Bronchial epithelial cell (primary cell): Measurements from ENCODE around the gene QSOX2. TPM values are rescaled to one million over a fixed set of nuclear protein-coding genes. Genes with fewer than 3 reads are reported as not detected.

Experiments
- DNase-seq: peaks from one replicate; pipeline ENCODE4 v3.0.0-alpha.2; 2010; ENCODE audit warnings: low read depth
- FAIRE-seq: peaks from 2 replicates; lab custom pipeline; 2011; peaks lifted over from hg19 to GRCh38; lab: Jason Lieb, UNC
- H3K27me3 ChIP-seq: 2 replicates; pipeline ENCODE4 v1.5.1; 2011; ENCODE audit warnings: low read length; ENCODE audit not compliant: control insufficient read depth, insufficient read depth
- H3K36me3 ChIP-seq: 2 replicates; pipeline ENCODE4 v1.5.1; 2011; ENCODE audit warnings: low read length; ENCODE audit not compliant: control insufficient read depth, insufficient read depth
- H3K4me3 ChIP-seq: 2 replicates; pipeline ENCODE4 v1.5.1; 2011; ENCODE audit warnings: mild to moderate bottlenecking, low read depth, low read length, control low read depth
- total RNA-seq: library from RNA; depleted of rRNA; stranded (reverse); fragments of >200 nt; gene quantifications from 2 replicates; pipeline ENCODE4 v1.2.1, GENCODE V29; 2014
- TF ChIP-seq, protein P1 (sequence below): IDR thresholded peaks from 2 replicates; pipeline ENCODE4 v1.5.1; 2011; ENCODE audit warnings: mild to moderate bottlenecking, moderate library complexity, low read length, control low read depth, inconsistent platforms; ENCODE audit not compliant: insufficient read depth, severe bottlenecking

QSOX2 gene
- total RNA-seq, 1 donor from 2014 or later: 12.1 TPM

DNA sequence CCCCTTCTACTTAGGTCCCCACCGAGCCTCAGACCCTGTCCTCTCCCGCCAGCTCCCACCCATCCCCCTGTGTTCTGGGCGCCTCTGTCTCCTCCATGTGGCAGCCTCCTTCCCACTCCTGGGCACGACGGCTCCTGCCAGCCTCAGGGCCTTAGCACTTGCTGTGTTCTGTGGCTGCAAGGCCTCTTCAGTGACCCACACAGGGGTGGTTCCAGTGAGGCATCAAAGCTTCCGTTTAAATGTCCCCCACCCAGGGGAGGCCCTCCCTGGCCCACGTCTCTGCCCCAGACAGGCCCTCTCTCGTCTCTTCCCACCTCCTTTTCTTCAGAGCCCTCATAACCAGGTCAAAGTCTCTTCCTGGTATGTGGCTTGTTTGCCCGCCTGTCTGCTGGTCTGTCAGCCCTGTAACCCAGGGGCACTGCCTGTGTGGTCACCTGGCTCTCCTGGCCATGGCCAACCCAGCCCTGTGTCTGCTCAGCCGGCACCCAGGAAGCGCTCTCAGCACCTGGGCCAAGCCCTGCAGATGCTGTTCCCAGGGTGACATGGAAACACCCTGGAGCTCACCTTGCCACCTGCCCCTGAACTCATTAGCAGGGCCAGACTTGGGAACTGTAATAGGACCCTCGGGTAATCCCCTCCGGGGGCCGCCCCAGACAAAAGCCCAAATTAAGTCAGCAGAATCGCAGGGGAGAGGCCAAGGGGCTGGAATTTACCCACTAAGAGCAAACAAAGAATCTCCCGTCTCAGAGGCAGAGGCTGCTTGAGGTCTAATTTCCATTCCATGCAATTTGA, 74.4 kb downstream of the QSOX2 start:
- peaks cover 3% of the 10 kb centered on the region for H3K27me3 ChIP-seq
- H3K4me3 ChIP-seq: no peak overlapping the region
- no peaks in the 10 kb centered on the region for H3K36me3 ChIP-seq
- DNase-seq (no peak), FAIRE-seq (no peak)
- TF ChIP-seq, protein P1, sequence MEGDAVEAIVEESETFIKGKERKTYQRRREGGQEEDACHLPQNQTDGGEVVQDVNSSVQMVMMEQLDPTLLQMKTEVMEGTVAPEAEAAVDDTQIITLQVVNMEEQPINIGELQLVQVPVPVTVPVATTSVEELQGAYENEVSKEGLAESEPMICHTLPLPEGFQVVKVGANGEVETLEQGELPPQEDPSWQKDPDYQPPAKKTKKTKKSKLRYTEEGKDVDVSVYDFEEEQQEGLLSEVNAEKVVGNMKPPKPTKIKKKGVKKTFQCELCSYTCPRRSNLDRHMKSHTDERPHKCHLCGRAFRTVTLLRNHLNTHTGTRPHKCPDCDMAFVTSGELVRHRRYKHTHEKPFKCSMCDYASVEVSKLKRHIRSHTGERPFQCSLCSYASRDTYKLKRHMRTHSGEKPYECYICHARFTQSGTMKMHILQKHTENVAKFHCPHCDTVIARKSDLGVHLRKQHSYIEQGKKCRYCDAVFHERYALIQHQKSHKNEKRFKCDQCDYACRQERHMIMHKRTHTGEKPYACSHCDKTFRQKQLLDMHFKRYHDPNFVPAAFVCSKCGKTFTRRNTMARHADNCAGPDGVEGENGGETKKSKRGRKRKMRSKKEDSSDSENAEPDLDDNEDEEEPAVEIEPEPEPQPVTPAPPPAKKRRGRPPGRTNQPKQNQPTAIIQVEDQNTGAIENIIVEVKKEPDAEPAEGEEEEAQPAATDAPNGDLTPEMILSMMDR: no peak

DNA sequence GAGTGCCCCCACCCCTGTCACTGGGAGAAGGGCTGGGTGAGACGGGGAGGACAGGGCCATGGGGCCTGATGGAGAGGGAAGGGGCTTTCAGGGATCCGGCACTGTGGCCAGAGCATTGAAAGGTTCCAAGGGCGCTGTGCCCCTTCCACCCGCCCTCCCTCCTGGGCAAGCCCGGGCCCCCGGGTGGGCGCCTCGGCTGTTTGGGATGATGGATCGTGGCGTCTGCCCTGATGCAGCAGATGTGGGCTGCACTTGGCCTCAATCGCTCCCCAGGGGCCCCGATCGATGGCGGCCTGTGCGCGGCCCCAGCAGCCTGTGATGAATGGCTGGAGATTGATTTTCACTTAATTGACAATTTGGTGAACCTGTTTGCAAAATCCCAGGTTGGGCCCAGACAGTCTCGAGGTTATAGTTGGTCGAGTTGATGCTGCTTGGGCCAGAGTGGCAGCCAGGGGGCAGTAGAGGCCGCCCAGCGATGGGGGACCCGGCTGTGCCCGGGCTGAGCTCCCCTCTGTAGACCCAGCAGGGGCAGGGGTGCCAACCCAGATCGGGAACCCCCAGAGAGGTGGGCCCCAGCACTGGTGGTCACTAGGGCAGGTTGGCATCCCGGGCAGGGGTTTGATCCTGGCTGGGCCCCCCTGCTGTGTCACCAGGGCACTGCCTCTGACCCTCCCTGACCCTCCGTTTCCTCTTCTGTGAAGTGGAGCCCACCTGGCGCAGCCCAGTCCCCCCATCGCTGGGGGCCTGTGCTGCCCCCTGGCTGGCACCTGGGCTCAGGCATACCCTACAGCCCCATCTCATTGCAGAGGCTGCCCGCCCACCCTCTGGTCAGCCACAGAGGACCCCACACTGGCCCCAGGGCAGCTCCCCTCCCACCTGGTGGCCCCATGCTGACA, 75.4 kb downstream of the QSOX2 start:
- TF ChIP-seq, protein P1: peak; percentile 81
- Histone ChIP-seq H3K27me3 (peaks cover 3% of the 10 kb centered on the region), H3K4me3 (no peak overlapping the region), H3K36me3 (no peaks in the 10 kb centered on the region)
- no peak for DNase-seq
- no peak for FAIRE-seq

DNA sequence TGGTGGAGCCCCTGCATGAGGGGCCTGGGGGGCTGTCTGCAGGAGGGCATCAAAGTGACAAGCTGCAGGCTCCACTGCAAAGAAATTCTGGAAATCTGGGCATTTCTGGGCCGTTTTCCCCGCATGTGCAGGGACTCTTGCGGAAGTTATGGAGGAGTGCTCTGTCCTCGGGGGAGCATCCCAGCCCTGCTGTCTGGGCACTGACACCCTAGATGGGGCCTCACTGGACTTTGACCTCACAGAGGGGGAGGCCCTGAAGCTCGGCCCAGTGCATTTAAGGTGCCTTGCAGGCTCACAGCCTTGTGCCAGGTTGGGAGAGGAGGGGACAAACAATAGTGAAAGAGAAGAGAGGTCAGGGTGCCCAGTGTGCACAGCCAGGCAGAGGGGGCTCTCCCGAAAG, 76.1 kb downstream of the QSOX2 start:
- DNase-seq (no peak), FAIRE-seq (no peak)
- TF ChIP-seq, protein P1: no peak
- H3K27me3 ChIP-seq: peaks cover 3% of the 10 kb centered on the region
- H3K36me3 ChIP-seq: no peaks in the 10 kb centered on the region
- H3K4me3 ChIP-seq: no peak overlapping the region

DNA sequence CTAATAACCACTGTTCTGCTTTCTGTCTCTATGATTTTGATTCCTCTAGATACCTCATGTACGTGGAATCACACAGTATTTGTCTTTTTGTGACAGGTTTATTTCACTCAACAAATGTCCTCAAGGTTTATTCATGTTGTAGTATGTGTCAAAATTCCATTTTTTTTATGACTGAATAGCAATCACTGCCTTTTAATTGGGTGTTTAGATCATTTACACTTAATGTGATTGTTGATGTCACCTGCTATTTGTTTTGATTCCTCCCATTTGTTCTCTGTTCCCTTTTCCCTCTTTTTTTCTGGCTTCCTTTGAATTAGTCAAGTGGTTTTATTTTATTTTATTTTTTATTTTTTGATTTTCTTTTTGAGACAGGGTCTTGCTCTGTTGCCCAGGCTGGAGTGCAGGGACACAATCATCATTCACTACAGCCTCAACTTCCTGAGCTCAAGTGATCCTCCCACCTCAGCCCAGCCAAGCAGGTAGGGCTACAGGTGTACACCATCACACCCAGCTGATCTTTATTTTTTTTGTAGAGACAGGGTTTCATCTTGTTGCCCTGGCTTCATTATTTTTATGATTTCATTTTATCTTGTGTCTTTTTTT, 82.3 kb downstream of the QSOX2 start:
- no peaks in the 10 kb centered on the region for H3K27me3 ChIP-seq
- TF ChIP-seq, protein P1: no peak

DNA sequence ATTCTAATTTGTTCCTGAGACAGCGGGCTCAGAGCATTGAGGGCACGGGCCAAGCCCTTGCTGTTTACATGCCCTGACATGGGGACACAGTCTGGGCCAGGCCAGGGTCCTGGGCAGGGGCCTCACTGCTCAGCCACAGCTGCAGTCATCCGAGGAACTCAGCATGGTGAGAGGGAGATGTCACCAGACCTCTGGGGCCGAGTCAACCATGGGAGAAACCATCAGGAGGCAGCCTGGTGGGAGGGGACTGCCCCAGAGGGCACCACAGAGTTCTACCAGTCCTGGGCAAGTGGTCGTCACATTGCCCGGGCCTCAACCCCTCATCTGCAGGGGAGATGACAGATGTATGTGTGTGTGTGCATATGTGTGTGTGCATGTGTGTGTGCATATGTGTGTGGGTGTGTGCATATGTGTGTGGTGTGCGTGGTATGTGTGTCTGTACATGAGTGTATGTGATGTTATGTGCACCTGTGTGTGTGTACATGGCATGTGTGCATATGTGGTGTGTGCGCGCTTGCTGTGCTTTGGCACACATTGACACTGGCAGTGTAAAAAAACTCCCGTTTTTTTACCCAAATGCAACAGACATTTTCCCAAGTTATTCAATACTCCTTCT, 84.5 kb downstream of the QSOX2 start:
- Histone ChIP-seq H3K36me3 (no peaks in the 10 kb centered on the region), H3K27me3 (no peaks in the 10 kb centered on the region), H3K4me3 (no peak overlapping the region)
- FAIRE-seq: no peak
- DNase-seq: no peak
- TF ChIP-seq, protein P1: no peak

More for the DNA sequence above, 82.3 kb downstream of the QSOX2 start:
- no peak overlapping the region for H3K4me3 ChIP-seq
- DNase-seq (no peak), FAIRE-seq (no peak)
- no peaks in the 10 kb centered on the region for H3K36me3 ChIP-seq
